HEK293T (cell line): Measurements from ENCODE around the gene AKNA.

ENCODE experiments used
- ARNT ChIP-seq: fragments of 450-650 bp; IDR thresholded peaks from 2 replicates; pipeline ENCODE4 v1.6.1; 2017; ENCODE audit warnings: mild to moderate bottlenecking
- BHLHE40 ChIP-seq: fragments of 450-650 bp; IDR thresholded peaks from 2 replicates; pipeline ENCODE4 v1.6.1; 2016; ENCODE audit warnings: mild to moderate bottlenecking, moderate library complexity, borderline replicate concordance
- ELF4 ChIP-seq: fragments of 450-650 bp; IDR thresholded peaks from 2 replicates; pipeline ENCODE4 v1.6.1; 2017; ENCODE audit warnings: antibody characterized with exemption
- FOXA1 ChIP-seq: fragments of 450-650 bp; IDR thresholded peaks from 2 replicates; pipeline ENCODE4 v1.6.1; 2016; ENCODE audit warnings: mild to moderate bottlenecking
- FOXK2 ChIP-seq: fragments of 450-650 bp; IDR thresholded peaks from 2 replicates; pipeline ENCODE4 v1.6.1; 2016; ENCODE audit warnings: mild to moderate bottlenecking
- FOXM1 ChIP-seq: fragments of 450-650 bp; IDR thresholded peaks from 2 replicates; pipeline ENCODE4 v1.6.1; 2017; ENCODE audit warnings: mild to moderate bottlenecking, borderline replicate concordance
- HDGF ChIP-seq: fragments of 450-650 bp; IDR thresholded peaks from 2 replicates; pipeline ENCODE4 v1.6.1; 2017; ENCODE audit warnings: antibody characterized with exemption, borderline replicate concordance
- L3MBTL2 ChIP-seq: fragments of 450-650 bp; conservative IDR thresholded peaks from 2 replicates; pipeline ENCODE4 v1.6.1; 2016; ENCODE audit warnings: mild to moderate bottlenecking
- NFRKB ChIP-seq: fragments of 450-650 bp; IDR thresholded peaks from 2 replicates; pipeline ENCODE4 v1.6.1; 2016; ENCODE audit warnings: mild to moderate bottlenecking, moderate library complexity
- PKNOX1 ChIP-seq: fragments of 450-650 bp; IDR thresholded peaks from 2 replicates; pipeline ENCODE4 v1.6.1; 2016
- SUZ12 ChIP-seq: fragments of 450-650 bp; IDR thresholded peaks from 2 replicates; pipeline ENCODE4 v1.6.1; 2016; ENCODE audit warnings: mild to moderate bottlenecking
- ZNF384 ChIP-seq: fragments of 450-650 bp; IDR thresholded peaks from 2 replicates; pipeline ENCODE4 v1.6.1; 2016

- no peak for TF ChIP-seq FOXA1
- TF ChIP-seq NFRKB: no peak
- no peak for TF ChIP-seq FOXM1
- no peak for TF ChIP-seq ZNF384
- TF ChIP-seq SUZ12: no peak
- no peak for TF ChIP-seq L3MBTL2
- no peak for TF ChIP-seq FOXK2
- TF ChIP-seq PKNOX1: no peak
- TF ChIP-seq ARNT: no peak
- TF ChIP-seq ELF4: no peak
- TF ChIP-seq HDGF: no peak
- TF ChIP-seq BHLHE40: no peak
Observed at GRCh38 chr9:114386886-114387679, 699 bp downstream of the AKNA start.
